AG10803 (cell line): Measurements from ENCODE around the gene L3MBTL3.

Experiments
- DNase-seq: peaks from one replicate; pipeline ENCODE4 v3.0.0; 2010; ENCODE audit warnings: low read depth
- H3K4me3 ChIP-seq: 2 replicates; pipeline ENCODE4 v1.5.1; 2011; ENCODE audit warnings: mild to moderate bottlenecking, low read length, control low read depth
- TF ChIP-seq, protein P1 (sequence below): conservative IDR thresholded peaks from 2 replicates; pipeline ENCODE4 v1.5.1; 2011; ENCODE audit warnings: mild to moderate bottlenecking, low read length, control low read depth, inconsistent platforms

L3MBTL3 gene

DNA sequence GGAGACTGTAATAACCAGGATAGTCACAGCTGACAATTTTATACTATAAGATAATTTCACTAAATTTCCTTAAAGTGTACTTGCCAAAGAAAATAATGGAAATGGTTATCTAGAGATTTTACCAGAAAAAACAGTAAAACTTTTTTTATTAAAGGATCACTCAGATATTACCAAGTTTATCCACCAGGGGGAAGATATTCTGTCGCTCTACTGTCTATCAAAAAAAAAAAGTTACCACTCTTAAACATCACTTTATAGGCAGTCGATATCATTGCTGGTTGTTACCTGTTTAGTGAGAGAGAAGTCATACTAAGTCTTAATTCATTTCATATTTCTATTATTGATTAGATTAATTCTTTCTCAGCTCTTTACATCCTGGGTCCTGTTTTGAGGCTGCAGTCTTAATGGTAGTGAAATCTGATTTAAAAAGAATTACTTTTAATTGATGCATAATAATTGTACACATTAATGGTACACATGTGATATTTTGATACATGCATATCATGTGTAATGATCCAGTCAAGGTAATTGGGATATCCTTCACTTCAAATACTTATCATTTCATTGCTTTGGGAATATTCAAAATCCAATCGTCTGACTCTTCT, 18.9 kb downstream of the L3MBTL3 start:
- TF ChIP-seq, protein P1, sequence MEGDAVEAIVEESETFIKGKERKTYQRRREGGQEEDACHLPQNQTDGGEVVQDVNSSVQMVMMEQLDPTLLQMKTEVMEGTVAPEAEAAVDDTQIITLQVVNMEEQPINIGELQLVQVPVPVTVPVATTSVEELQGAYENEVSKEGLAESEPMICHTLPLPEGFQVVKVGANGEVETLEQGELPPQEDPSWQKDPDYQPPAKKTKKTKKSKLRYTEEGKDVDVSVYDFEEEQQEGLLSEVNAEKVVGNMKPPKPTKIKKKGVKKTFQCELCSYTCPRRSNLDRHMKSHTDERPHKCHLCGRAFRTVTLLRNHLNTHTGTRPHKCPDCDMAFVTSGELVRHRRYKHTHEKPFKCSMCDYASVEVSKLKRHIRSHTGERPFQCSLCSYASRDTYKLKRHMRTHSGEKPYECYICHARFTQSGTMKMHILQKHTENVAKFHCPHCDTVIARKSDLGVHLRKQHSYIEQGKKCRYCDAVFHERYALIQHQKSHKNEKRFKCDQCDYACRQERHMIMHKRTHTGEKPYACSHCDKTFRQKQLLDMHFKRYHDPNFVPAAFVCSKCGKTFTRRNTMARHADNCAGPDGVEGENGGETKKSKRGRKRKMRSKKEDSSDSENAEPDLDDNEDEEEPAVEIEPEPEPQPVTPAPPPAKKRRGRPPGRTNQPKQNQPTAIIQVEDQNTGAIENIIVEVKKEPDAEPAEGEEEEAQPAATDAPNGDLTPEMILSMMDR, result peak; percentile 60
- no peak overlapping the region for H3K4me3 ChIP-seq
- no peak for DNase-seq

DNA sequence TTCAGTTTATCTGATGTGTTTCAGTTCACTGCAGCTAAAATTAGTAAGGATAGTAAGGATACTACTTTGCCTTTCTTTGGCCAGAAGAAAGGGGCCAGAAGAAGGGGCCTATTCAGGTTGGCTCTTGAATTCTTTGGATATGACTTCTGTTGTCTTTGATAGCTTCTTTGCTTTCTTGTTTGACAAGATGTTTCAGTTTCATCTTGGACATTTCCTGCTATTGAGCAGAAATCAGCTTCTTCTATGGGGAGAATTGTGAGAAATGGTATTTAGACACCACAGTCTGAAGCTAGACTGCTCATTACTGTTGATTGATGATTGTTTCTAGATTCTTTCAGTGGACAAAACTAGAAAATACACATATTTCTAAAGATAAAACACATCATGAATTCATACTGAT, 23.2 kb downstream of the L3MBTL3 start:
- H3K4me3 ChIP-seq, result no peak overlapping the region
- TF ChIP-seq, protein P1, result no peak
- no peak for DNase-seq

DNA sequence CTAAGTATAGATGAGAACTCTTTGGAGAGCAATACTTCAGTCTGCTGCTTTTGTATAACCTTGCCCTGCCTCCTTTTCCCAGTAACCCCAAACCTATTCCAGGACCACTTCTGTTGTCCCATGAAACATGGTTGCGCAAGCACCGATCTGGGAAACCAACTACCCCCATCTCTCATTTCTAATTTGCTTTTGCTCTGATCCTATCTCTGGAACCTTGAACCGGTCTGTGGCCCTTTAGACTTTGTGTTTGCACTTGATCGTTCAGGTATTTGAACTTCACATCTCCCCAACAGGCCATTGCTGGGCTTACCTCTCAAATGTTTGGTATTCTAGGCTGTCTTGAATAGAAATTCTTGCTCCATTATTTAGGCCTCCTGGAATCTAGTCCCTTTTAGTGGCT, 25.0 kb downstream of the L3MBTL3 start:
- TF ChIP-seq, protein P1, result no peak
- H3K4me3 ChIP-seq, result no peak overlapping the region
- DNase-seq, result no peak

DNA sequence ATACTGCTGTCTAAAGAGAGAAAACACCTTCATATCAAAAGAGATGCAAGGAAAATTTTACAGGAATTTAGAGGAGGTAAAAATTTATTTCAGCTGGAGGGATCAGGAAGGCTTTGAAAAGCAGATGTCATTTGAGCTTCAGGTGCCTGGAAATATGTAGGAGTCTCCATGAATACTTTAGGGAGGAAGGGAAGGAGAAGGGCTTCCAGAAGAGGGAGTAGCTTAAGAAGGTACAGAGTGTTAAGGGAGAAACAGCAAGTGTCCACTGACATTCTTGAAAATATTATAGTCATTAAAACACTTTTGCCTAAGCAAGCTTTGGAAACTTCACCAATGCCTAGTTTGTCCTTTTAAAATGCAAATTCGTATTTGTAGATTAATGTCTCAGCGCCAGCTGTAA, 27.2 kb downstream of the L3MBTL3 start:
- DNase-seq, result no peak
- TF ChIP-seq, protein P1, result no peak
- no peak overlapping the region for H3K4me3 ChIP-seq

DNA sequence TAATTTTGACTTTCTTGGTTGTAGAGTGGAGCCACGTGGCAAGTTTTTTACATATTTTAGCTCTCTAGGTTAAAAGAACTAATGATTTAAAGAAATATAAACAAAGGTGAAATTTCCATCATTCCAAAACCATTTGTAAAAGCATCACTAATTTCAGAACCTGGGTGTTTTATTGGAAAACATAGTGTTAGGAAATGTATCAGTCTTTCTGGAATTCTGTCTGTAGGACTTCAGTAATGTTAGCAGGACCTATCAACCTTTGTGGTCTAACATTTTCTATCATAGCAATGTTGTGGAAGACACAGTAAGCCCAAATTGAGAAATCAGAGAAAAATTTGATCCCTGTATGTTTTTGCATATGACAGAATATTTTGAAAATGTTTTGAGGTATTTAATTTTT, 28.3 kb downstream of the L3MBTL3 start:
- peak; percentile 20 for DNase-seq
- TF ChIP-seq, protein P1, result no peak
- no peak overlapping the region for H3K4me3 ChIP-seq

DNA sequence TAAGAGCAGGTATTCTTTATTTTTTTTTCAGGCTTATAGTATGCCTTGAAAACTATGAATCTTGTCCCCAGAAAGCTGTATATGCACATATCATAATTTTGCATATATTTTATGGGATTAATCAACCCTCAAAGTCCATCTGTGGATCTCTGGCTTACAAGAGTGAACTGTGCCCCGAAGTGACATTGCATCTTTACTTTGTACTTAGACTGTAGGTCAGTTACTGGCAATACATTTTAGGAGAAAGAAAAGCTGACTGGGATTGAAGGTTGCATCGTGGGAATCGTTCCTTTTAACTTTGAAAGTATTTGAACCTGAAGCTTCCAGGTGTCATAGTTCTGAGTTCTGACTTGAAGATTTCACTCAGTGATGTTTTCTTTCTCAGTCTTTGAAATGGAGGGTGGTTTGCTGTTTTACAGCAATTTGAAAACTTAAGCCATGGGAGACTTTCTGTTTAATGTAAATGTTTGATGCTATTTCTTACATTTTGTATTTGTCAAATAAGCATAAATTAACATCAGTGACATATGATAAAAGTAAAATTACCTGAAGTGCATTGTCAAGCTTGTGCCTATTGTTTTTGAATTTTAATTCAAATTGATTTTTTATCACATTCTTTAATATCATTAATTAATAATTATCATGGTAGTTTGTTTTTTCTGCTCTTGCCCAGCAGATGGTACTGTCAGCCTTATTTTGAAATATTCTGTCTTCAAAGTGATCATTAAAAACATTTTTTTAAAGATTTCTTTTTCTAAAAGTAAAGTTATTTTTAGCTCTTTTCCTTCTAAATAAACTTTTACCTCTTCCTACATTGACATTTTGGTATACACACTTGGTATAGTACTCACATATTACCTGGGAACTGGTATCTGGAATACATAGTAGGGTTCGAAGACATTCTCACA, 29.0 kb downstream of the L3MBTL3 start:
- no peak for DNase-seq
- TF ChIP-seq, protein P1, result peak; percentile 27
- H3K4me3 ChIP-seq, result no peak overlapping the region

DNA sequence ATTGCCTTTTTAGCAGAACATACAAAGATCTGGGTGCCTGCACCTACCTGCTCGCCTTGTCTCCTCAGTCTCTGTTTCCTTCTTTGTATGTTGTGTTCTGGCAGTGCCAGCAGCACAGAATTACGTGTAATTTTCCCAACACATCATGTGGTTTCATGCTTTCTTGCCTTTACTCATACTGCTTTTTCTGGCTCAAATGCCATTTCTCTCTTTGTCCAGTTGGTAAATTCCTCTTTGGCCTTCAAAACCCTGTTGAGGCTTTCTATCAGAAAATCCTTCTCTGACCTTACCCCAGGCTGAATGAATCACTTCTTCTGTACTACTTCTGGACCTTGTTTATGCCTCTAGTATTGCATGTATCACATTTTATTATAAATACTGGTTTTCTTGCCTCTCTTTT, 31.8 kb downstream of the L3MBTL3 start:
- peak; percentile 24 for DNase-seq
- TF ChIP-seq, protein P1, result no peak
- H3K4me3 ChIP-seq, result no peak overlapping the region
